Measurements from ENCODE around the gene MAGOH. TPM values are rescaled to one million over a fixed set of nuclear protein-coding genes. Genes with fewer than 3 reads are reported as not detected.

MAGOH gene
- total and polyA plus RNA-seq, 10 of the 15 experiments (the other 5 are each of a cell fraction or from before 2014, with no cell fraction given), result 62.6 to 261 (median 89.8) TPM

- H3K79me2 ChIP-seq (ENCODE audit: control insufficient read depth, insufficient read depth, low read length), result no peaks in the 10 kb centered on the region
- no peak overlapping the region for H2AFZ ChIP-seq (ENCODE audit: control insufficient read depth, low read depth, low read length)
- H3K36me3 ChIP-seq (ENCODE audit: control insufficient read depth in 2 of 2, insufficient read depth in 2 of 2, low read length in 1 of 2), result peaks cover 5 to 14% of the 10 kb centered on the region in 2 experiments
- FAIRE-seq (no peak), DNase-seq (ENCODE audit: low read depth, low spot score) (no peak), ATAC-seq (no peak)
- POLR2A ChIA-PET, result no interaction called here
- CTCF ChIA-PET, result no interaction called here
- 58% methylated on average over 4 of the region's 4 CpGs for WGBS (ENCODE audit: insufficient coverage, insufficient replicate concordance, low lambda C conversion rate, missing lambda C conversion rate)
- no peaks in the 10 kb centered on the region for H3K9me3 ChIP-seq (replicated peaks; ENCODE audit: control insufficient read depth, insufficient read depth, low read length)
- no peak overlapping the region for H3K4me3 ChIP-seq
- H4K20me1 ChIP-seq (ENCODE audit: control insufficient read depth, insufficient read depth), result no peaks in the 10 kb centered on the region
- TF ChIP-seq NR2C2 (IDR thresholded peaks at IDR 0.05; ENCODE audit: borderline replicate concordance, control insufficient read depth, insufficient read length, low read depth), result no peak
- no peak for TF ChIP-seq BRCA1 (IDR thresholded peaks at IDR 0.05; ENCODE audit: low read depth, low read length)
- no peak for TF ChIP-seq SP1 (IDR thresholded peaks at IDR 0.05; ENCODE audit: low read depth, low read length)
- no peak for TF ChIP-seq ZNF207 (IDR thresholded peaks at IDR 0.05; ENCODE audit: borderline replicate concordance)
- TF ChIP-seq IRF5 (IDR thresholded peaks at IDR 0.05; ENCODE audit: borderline replicate concordance), result no peak
- TF ChIP-seq CHD4 (IDR thresholded peaks at IDR 0.05), result no peak
- TF ChIP-seq EGR1 (IDR thresholded peaks at IDR 0.05; ENCODE audit: borderline replicate concordance in 1 of 2, low read depth in 2 of 2, low read length in 2 of 2), result no peak
- TF ChIP-seq E2F4 (IDR thresholded peaks at IDR 0.05; ENCODE audit: low read depth, low read length), result no peak
- no peak for TF ChIP-seq WRNIP1 (IDR thresholded peaks at IDR 0.05; ENCODE audit: borderline replicate concordance, low read depth, low read length)
- no peak for TF ChIP-seq IKZF1 (conservative IDR thresholded peaks at IDR 0.05)
- TF ChIP-seq BCLAF1 (IDR thresholded peaks at IDR 0.05), result no peak
- TF ChIP-seq TCF7 (IDR thresholded peaks at IDR 0.05; ENCODE audit: borderline replicate concordance), result no peak
- TF ChIP-seq, protein P1, sequence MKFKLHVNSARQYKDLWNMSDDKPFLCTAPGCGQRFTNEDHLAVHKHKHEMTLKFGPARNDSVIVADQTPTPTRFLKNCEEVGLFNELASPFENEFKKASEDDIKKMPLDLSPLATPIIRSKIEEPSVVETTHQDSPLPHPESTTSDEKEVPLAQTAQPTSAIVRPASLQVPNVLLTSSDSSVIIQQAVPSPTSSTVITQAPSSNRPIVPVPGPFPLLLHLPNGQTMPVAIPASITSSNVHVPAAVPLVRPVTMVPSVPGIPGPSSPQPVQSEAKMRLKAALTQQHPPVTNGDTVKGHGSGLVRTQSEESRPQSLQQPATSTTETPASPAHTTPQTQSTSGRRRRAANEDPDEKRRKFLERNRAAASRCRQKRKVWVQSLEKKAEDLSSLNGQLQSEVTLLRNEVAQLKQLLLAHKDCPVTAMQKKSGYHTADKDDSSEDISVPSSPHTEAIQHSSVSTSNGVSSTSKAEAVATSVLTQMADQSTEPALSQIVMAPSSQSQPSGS (IDR thresholded peaks at IDR 0.05; ENCODE audit: low read length), result no peak
- TF ChIP-seq ETV6 (conservative IDR thresholded peaks at IDR 0.05 in 1 of 2, IDR thresholded peaks at IDR 0.05 in 1 of 2; ENCODE audit: borderline replicate concordance in 1 of 2, low read depth in 1 of 2), result no peak
- no peak for TF ChIP-seq ZNF384 (IDR thresholded peaks at IDR 0.05; ENCODE audit: borderline replicate concordance, low read depth, low read length)
- intact Hi-C loops (cut with micrococcal nuclease; ENCODE audit: unreplicated experiment) (no loop called here), in situ Hi-C loops (cut with MboI) (no loop called here)
- H3K9ac ChIP-seq (ENCODE audit: control insufficient read depth, insufficient read depth, low read length), result no peak overlapping the region
- no peak overlapping the region for H3K27ac ChIP-seq (ENCODE audit: control insufficient read depth, insufficient read depth)
- H3K4me1 ChIP-seq (ENCODE audit: control insufficient read depth, insufficient read depth, low read length), result peaks cover 8% of the 10 kb centered on the region
- no TSS peak for BruUV-seq (replicated peaks)
- H3K27me3 ChIP-seq (replicated peaks in 1 of 2; ENCODE audit: control insufficient read depth in 2 of 2, insufficient read depth in 2 of 2, low read length in 1 of 2), result no peaks in the 10 kb centered on the region
- no peak overlapping the region for H3K4me2 ChIP-seq (ENCODE audit: control insufficient read depth, insufficient read depth)
- RAD21 ChIA-PET (ENCODE audit: unreplicated experiment), result no interaction called here
- SMC1A ChIA-PET (ENCODE audit: uncharacterized antibody, unreplicated experiment), result no interaction called here
Observed at GRCh38 chr1:53244141-53244540, 5.8 kb upstream of the MAGOH start.

Measured in GM12878 (cell line).